ENCODE results near the gene RAB11FIP4.

The RAB11FIP4 gene

DNA sequence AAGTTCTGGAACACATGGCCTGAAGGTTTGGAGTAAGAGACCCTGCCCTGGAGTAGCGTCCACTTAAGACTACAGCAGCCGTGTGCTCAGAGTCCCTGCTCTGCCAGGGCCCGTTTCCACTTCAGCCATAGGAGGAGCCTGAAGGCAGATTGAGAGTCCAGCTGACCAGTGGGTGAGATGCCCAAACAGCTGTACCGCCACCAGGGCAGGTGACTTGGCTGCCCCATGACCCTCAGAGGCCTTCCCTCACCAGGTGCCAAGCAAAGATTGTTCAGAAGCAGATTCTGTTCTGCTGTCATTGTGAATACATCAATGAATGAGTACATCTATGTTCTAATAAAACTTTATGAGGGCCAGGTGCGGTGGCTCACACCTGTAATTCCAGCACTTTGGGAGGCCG lies 178.8 kb downstream of the RAB11FIP4 start:
- no peak for DNase-seq (ENCODE audit: low read depth)

DNA sequence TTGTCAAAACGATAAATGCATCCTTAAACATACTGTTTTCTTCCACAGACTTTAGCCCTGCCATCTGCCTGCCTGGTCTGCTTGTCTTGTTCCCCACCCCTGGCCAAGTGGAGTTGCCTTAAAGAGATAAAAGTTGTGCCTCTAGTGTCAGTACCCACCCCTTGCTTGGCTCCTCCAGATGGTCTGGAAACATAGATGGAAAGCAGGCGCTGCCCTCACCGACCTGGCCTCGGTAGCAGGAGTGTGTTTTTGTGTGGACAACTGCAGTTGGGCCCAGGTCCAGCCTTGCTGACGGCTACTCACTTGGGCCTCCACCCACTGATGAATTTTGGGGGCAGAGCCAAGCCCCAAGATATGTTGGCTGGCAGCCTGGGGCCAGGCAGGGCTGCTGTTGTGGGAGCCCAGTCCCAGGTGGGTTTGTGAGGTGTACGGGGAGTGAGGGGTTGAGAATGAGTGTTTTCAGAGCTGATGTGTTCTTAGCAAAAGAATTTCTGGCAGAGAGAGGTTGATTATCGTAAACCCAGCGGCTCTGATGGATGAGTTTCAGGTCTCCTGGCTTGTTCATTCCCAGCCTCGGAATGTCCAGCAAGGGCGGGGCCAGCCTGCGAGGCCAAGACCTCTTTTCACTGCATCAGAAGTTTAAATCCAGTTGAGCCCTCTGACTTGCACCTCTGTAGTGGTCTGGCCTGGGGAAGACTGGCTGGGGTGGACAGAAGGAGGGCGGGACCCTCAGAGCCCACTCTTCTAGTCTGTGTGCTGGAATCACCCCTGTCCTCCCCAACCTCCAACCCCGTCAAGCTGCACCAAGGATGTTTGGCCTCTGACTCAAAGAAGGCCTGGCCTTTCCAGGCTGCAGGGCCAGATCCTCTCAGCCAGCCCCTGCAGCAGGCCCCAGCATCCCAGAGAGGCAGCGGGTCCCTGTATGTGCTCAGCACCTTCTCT lies 179.7 kb downstream of the RAB11FIP4 start:
- DNase-seq (ENCODE audit: low read depth) = no peak

DNA sequence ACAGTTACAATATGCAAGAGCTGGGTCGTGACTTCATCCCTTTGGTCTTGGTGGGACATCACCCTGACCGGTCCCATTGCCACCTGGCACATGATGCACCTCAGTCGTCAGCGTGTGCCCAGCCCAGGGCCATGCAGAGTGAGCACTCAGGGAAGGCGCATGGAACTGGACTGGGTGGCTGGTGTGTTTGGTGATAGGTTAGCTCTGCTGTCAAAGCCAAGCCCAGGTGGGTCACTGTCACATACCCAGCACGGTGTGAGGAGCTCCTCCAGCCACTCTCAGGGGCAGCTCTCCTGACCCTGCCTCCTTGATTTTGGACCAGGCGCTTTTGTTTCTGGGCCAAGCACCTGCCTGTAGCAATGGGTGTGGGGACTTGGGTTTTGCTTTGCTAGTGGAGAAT lies 180.9 kb downstream of the RAB11FIP4 start:
- DNase-seq (ENCODE audit: low read depth) = no peak

DNA sequence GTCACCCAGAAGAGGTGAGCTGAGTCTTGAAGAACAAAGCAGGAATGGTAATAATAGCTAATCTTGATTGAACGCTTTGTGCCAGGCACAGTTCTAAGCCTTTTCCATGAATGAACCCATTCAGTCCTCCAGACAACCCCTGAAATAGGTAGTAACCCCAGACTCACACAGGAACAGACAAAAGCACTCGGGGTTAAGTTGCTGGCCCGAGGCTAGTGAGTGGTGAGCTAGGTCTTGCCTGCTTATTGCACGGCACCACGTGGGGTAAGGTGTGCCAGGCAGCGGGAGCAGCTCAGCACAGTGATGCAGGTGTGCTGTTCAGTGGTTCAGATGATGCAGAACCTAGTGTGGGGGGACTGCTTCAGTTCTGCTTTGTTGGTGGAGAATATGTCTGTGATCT lies 181.6 kb downstream of the RAB11FIP4 start:
- DNase-seq (ENCODE audit: low read depth) = no peak

DNA sequence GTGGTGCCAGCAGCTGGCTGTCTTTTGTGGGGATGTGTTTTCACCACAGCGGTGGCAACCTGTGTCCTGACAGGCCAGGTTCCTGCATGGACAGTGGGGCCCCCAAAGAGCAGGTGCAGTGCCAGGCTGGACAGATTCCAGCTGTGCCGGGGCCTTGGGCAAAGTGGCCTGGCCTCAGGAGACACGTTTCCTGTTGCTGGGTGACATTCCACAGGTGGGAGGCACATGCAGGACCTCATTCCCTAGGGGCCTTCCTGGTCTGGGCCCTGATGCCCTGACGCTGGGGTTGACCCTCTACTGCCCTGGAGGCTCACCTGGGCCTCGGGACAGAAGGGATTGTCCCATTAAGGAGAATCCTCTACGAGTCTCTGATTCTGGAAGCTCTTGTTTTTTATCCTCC lies 182.4 kb downstream of the RAB11FIP4 start:
- no peak for DNase-seq (ENCODE audit: low read depth)

DNA sequence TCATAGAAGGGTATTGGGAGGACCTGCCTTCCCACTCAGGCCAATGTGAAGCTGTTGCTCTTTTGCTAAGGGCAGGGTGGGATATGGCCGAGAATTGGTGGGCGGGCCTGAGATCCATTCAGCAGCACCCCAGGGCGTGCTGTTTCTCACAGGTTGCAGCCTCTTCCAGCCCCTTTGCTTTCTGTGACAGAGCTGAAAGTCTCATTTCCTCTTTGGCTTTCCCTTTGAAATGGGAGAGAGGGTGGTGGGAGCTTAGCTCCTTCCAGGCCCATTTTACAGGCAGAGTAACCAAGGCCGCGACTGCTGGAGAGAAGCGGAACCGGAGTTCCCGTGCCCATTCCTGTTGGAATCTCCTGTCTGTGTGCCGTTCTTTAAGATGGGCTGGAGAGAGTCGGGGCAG lies 183.0 kb downstream of the RAB11FIP4 start:
- no peak for DNase-seq (ENCODE audit: low read depth)

DNA sequence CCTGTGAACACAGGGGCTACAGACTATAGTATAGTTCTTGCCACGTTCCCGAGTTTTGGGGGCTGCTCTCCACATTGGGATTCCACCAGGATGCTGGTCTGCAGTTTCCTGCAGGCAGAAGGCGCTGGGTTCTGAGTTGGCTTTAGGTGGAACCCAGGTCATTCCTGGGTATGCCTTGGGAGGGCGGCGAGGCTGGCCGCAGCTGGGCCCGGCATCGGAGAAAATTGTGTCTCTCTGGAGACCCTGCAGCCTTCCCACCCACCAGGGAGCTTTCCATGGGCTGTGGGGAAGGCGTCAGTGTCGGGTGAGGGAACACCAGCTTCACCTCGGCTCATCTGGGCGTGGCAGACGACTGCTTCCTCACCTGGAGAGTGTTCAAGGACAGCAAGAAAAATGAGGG lies 183.6 kb downstream of the RAB11FIP4 start:
- no peak for DNase-seq (ENCODE audit: low read depth)

DNA sequence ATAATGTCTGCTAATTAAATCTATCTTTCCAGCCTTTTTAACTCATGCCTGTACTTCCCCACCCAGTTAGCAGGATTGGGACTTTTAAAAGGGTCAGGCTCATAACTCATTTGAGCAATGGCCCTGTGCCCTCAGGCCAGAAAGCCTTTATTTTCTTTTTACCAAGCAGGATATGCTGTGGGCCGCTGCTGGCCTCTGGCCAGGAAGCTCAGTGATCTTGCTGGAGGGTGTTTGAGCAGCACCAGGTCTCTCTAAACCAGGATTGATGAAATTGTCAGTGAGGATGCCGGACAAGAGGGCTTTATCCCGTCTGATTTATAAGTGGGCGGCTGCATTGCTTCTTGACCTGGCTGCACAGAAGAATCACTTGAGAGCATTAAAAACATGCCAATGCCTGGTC lies 187.8 kb downstream of the RAB11FIP4 start:
- no peak for DNase-seq (ENCODE audit: low read depth)

DNA sequence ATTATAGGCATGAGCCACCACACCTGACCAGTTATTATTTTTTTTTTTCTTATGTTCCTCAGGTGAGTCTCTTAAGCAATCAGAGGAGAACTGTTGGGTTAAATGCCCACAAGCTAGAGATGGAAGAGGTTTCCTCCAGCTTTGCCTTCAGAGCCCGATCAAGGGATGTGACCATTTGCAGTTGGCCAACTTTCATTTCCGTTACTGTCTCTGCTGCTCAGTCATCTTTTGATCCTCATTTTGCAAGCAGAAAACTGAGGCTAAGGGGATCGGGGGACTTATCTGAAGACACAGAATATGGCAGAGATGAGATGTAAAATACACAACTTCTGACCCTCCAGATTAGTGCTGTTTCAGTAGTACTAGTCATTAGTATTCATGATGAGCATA lies 188.8 kb downstream of the RAB11FIP4 start:
- DNase-seq (ENCODE audit: low read depth) = no peak

DNA sequence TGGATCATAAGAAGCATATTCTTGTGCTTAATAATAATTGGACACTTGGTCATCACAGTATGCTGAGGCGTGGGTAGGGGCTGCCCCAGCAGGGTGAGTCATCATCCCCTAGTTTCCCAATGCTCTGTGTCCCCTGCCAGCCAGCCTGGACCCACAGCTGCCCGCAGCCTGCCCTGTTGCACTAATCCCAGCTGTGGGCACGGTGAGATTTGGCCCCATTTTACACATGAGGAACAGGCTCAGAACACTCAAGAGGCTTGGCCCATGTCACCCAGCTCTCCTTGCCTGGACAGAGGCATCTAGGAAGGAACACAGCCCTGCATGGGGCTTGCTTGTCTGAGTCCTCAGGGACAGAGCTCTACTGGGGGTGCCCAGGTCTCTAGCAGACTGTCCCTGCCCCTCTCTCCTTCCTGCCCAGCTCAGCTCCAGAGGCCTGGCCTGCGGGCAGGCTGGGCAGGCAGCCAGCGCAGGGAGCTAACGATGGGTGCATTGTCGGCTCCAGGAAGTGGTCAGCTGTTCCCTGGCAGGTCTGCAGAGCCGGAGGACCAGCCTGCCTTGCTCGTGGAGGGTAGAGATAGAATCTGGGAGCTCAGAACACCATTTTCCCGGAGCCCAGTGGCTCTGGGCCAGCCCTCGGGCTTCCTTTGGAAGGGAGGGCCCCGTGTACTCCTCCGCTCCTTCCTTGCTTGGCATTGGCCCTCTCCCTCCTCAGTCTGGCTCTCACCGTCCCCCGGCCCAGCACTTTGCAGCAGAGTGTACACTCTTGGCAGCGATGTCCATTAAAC lies 189.4 kb downstream of the RAB11FIP4 start:
- DNase-seq (ENCODE audit: low read depth) = no peak

DNA sequence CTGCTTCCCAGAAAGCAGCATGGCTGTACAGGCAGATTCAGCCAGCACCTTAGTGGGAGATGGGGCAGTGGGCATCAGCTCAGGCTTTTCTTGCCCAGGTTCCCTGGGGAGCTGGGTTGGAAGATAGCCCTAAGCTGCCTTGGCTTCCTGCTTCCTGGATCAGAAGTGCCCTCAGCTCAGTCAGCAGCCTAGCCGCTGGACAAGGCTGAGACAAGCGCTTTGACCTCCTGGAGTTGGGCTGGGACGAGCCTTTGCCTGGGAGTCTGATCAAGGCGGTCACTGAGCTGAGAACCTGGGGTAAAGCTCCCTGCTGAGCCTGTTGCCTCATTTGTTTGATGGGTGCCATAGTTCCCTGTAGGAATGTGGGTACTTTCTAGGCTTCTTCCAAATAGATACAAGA lies 190.0 kb downstream of the RAB11FIP4 start:
- DNase-seq (ENCODE audit: low read depth) = no peak

DNA sequence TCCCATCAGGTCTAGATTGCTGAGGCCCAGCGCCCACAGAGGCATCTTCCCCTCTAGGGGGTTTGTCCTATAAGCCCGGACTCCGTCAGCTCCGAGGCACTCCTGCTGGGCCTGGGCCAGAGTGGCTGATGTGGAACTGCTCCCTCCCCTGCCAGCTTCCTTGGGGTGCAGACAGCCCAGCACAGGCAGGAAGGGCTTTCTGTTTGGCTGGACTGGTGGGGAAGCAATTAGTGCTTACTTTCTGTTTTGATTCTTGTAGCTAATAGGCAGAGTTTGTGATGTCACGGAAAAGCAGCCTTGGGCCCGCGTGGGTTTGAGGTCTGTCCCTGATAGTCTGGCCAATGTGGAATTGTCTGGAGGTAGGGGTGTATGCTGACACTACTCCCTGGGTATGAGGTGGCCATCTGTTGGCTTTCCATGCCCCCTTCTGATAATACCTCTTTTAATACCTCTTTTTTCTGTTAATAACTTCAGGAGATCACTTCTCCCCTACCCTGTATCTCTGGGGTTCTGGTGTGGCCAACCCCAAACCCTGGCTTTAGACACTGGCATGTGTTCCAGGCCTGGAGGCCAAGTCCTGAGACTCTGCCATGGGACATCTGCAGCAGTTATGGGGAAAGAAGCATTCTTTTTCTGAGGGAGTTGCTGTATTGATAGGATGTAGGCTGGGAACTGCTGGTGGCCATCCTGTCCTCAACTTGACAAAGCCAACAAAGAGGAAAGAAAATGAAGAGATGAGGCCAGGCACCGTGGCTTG lies 190.9 kb downstream of the RAB11FIP4 start:
- DNase-seq (ENCODE audit: low read depth) = no peak

DNA sequence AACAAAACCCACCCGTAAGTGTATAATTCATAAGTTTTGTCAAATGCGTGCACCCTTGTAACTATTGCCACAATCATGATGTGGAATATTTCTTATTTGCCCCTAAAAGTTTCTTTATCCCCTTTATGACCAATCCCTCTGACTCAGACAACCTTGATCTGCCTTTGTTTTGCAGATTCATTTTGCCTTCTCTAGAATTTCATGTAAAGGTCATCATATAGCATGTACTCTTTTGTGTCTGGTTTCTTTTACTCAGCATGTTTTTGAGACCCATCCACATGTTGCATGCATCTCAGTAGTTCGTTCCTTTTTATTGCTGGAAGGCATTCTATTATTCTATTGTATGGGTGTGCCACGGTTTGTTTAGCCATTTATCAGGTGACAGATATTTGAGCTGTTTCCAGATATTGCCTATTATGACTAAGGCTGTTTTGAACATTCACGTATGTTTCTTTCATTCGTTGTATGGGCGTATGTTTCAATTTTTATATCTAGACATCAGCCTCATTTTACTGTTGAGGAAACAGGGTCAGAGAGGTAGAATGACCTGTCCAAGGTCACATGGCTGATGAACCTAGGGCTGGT lies 192.4 kb downstream of the RAB11FIP4 start:
- DNase-seq (ENCODE audit: low read depth) = no peak

DNA sequence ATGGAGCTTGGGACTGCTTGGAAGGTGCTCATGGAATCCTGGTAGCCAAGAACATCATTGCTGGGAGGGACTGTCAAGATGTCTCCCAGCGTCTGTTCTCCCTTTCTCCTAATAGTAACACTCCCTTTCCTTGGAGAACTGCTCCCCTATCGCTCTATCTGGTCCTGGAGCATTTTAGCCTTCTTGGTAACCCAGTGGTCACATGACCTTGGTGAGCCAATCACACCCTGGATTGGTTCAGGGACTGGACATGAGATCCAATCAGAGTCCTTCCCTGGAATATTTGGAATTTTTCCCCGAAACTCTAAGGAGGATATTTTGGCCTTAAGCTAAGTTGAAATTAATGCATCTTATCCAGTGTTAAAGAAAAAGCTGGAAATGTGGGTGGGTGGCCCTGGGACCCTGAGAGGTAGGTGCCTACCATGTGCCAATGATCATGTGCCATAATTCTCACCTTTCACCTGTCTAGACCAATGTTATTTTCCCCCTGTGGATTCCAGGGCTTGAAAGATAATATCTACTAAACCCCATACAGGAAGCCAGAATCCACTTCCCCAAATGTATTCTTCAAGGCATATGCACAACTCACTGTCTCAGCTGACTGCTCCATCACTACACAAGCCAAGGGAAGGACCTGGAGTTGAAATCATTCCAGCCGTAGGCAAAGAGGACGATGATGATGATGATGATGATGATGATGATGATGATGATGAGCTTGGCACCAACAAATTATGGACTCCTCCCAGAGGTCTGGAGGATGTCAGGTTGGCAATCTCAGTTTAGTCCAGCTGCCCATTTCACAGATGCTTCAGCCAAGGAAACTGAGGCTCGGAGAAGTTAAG lies 193.2 kb downstream of the RAB11FIP4 start:
- no peak for DNase-seq (ENCODE audit: low read depth)

DNA sequence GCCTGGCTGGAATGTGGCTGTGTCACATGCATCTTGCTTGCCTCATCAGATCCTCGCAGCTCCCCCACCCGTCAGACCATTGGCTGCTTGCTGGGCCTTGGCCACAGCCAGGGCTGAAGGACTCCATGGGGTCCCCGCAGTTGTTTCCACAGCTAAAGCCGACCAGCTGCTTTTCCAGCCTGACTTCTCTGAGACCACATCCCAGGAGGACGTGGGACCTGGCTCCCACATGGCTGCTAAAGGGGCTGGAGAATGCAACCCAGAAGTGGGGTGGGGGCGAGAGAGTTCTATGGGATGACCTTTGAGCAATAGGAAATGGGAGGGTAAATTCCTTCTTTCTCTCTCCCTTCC lies 193.8 kb downstream of the RAB11FIP4 start:
- no peak for DNase-seq (ENCODE audit: low read depth)

DNA sequence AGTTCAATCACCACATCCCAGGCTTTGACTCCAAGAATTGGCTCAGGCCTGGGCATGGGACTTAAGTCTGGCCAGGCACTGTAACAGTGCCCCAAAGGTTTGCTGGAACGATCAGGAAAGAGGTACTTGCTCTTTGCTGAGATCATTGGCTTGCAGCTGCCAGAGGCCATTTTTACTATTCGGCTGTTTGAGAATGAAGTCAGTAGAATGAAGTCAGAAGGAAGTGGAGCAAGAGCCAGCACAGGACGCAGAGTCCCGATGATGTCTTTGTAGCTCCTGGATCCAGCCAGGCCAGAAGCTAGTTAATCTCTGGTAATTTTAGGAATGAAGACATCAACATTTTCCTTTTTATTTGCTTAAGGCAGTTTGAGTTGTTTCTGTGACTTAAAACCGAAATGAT lies 195.5 kb downstream of the RAB11FIP4 start:
- DNase-seq (ENCODE audit: low read depth) = no peak

DNA sequence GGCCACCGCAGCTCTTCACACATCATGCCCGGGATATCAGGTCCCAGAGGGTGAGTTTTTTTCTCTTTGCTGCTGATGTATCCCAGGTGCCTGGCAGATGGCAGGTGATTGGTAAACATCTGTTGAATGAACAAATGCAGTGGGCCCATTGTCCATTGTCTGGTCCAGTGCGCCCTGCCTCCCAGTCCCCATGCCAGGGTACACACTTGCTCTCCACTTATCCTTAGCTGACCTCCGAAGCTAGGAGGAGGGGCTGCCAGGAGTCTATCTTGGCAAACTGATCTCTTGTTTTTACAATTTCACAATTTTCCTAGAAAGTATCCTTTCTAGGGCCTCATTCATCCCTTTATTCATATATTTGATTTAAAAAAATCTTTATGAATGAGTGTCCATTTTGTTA lies 196.0 kb downstream of the RAB11FIP4 start:
- DNase-seq (ENCODE audit: low read depth) = no peak
